Activated gamma-delta T cell (primary cell): Measurements from ENCODE around the gene CRLF2.
"Not testable (repeated sequence)": the region's sequence is repeated elsewhere in the genome, so short reads cannot be mapped to it uniquely, and the experiment has no call there.

ENCODE experiments used
- DNase-seq: peaks from one replicate; lab custom pipeline; 2025; lab: John Stamatoyannopoulos, UW

The CRLF2 gene

DNA sequence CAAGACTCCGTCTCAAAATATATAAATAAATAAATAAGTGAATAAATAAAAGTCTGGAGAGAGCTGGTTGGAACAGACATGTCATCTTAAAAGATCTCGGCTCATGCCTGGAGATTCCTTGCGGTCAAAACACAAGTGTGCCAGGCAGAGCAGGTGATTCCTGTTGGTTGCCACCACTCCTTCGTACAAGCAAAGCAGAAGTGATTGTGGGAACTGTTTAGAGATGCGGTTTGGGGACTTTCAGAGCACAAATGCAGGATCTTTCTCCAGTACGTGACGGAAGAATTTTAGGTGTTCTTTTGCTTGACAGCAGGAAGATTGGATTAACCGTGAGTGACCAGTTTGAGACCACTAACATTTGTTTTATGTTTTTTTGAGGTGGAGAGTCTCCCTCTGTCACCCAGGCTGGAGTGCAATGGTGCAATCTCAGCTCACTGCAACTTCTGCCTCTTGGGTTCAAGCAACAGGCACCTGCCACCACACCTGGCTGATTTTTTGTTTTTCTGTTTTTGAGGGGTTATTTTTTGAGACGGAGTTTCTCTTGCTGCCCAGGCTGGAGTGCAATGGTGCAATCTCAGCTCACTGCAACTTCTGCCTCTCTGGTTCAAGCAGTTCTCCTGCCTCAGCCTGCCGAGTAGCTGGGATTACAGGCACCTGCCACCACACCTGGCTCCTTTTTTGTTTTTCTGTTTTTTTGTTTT, 2.8 kb upstream of the CRLF2 start:
- no peak for DNase-seq

DNA sequence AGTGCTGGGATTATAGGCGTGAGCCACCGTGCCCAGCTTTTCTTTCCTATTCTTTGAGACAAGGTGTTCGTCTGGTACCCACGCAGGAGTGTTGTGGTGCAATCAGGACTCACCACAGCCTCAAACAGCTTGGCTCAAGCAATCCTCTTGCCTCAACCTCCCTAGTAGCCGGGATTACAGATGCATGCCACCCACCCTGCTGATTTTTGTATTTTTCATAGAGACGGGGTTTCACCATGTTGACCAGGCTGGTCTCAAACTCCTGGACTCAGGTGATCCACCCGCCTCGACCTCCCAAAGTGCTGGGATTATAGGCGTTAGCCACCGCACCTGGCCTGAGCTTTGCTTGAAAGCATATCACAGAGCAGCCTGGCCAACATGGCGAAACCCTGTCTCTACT, 1.5 kb upstream of the CRLF2 start:
- no peak for DNase-seq

DNA sequence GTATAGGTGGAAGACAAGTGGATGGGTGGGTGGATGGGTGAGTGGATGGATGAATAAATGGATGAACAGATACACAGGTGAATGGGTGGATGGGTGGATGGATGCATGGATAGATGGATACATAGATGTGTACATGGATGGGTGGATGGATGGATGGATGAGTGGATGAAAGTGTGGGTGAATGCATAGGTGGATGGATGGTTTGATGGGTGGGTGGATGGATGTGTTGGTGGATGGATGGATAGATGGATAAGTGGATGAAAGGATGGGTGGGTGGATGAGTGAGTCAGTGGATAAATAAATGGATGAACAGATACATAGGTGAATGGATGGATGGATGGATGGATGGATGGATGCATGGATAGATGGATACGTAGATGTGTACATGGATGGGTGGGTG, 1.6 kb downstream of the CRLF2 start:
- no peak for DNase-seq

- no peak for DNase-seq
Observed at GRCh38 chrX:1207496-1208025, 4.9 kb downstream of the CRLF2 start.

DNA sequence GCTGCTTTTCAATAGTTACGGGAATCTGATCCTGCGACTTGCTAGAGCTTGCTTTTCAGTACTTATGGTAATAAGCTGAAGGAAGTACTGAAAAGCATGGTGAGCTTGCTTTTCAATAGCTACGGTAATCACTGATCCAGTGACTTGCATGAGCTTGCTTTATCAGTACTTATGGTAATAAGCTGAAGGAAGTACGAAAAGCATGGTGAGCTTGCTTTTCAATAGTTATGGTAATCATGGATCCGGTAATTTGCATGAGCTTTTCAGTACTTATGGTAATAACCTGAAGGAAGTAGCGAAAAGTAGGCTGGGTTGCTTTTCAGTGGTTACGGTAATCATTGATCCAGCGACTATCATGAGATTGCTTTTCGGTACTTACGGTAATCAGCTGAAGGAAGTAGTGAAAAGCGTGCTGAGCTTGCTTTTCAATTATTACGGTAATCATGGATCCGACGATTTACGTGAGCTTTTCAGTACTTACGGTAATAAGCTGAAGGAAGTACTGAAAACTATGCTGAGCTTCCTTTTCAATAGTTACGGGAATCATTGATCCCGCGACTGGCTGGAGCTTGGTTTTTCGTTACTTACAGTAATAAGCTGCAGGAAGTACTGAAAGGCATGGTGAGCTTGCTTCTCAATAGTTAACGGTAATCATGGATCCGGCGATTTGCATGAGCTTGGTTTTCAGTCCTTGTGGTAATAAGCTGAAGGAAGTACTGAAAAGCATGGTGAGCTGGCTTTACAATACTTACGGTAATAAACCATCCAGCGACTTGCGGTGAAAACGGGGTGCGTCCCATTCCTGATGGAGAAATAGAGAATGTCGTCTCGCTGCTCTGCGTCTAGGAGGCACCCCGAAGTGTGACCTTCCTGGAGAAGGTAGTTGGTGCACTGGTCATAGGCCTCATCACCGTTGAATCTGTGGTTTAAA, 6.5 kb downstream of the CRLF2 start:
- no peak for DNase-seq

DNA sequence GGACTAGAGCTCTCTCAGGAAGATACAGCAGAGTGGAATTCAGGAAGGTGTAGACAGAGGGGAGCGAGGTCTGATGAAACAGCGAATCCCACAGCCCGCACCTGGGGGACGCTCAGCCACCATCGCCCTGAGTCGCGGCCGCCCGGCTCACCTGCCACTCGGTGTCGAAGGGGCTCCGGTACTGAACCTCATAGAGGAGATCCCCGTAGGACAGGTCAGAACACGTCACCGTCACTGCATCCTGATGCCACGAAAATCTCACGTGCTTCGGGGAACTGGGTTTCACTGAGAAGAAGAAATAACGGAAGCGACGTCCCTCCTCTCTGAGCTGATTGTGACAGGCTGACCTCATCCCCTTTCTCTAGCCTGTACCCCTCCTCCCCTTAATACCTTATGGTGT, 10.2 kb downstream of the CRLF2 start:
- no peak for DNase-seq

GRCh38 chrX:1196436-1196835, 16.0 kb downstream of the CRLF2 start:
- no peak for DNase-seq

DNA sequence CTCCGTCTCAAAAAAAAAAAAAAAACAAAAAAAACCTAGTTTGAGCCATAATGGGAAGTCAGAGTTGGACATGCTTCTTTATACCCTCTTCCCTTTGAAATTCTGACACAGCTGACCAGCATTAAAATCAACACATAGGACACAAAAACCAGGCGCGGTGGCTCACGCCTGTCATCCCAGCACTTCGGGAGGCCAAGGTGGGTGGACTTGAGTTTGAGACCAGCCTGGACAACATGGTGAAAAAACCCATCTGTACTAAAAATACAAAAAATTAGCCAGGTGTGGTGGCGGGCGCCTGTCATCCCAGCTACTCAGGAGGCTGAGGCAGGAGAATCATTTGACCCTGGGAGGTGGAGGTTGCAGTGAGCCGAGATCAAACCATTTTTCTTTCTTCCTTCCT, 20.3 kb downstream of the CRLF2 start:
- DNase-seq: not testable (repeated sequence)

GRCh38 chrX:1190596-1191145, 21.8 kb downstream of the CRLF2 start:
- no peak for DNase-seq

GRCh38 chrX:1185561-1185960, 26.9 kb downstream of the CRLF2 start:
- DNase-seq: no peak

GRCh38 chrX:1182211-1182610, 30.2 kb downstream of the CRLF2 start:
- DNase-seq: no peak

- not testable (repeated sequence) for DNase-seq
Observed at GRCh38 chrX:1181661-1182060, 30.8 kb downstream of the CRLF2 start.

- no peak for DNase-seq
Observed at GRCh38 chrX:1181170-1181569, 31.3 kb downstream of the CRLF2 start.

GRCh38 chrX:1178580-1179057, 33.8 kb downstream of the CRLF2 start:
- no peak for DNase-seq

GRCh38 chrX:1176531-1177320, 35.7 kb downstream of the CRLF2 start:
- DNase-seq: not testable (repeated sequence)

GRCh38 chrX:1174609-1175545, 37.6 kb downstream of the CRLF2 start:
- DNase-seq: not testable (repeated sequence)

DNA sequence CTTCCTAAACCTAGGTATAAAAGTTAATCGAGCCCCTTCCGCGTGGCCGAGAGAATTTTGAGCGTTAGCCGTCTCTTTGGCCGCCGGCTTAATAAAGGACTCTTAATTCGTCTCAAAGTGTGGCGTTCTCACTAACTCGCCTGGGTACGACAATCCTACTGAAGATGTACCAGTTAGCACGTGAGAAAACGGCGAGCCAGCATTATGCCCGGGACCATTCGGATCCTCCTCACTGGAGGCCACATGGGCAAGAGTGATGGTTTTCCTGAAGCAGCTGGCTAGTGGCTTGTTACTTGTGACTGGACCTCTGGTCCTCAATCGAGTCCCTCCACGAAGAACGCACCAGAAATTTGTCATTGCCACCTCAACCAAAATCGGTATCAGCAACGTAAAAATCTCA, 39.0 kb downstream of the CRLF2 start:
- DNase-seq: not testable (repeated sequence)

- no peak for DNase-seq
Observed at GRCh38 chrX:1172496-1172895, 40.0 kb downstream of the CRLF2 start.

- DNase-seq: not testable (repeated sequence)
Observed at GRCh38 chrX:1171915-1172314, 40.5 kb downstream of the CRLF2 start.

GRCh38 chrX:1170243-1170642, 42.2 kb downstream of the CRLF2 start:
- no peak for DNase-seq
